MV-4-11 (cell line): ENCODE data around the gene STXBP2.
A peak's percentile ranks its signal among the peaks of the same experiment; 100 is the strongest.

Experiments
- DNase-seq: peaks from one replicate; lab custom pipeline; 2025; lab: John Stamatoyannopoulos, UW

Gene STXBP2

GRCh38 chr19:7612282-7613274 is 24.3 kb upstream of the STXBP2 start:
- DNase-seq = no peak

- no peak for DNase-seq
Observed at GRCh38 chr19:7614859-7615741, 21.8 kb upstream of the STXBP2 start.

GRCh38 chr19:7617172-7617571 is 19.7 kb upstream of the STXBP2 start:
- DNase-seq = no peak

GRCh38 chr19:7617735-7618134 is 19.2 kb upstream of the STXBP2 start:
- no peak for DNase-seq

- no peak for DNase-seq
Observed at GRCh38 chr19:7618348-7618747, 18.6 kb upstream of the STXBP2 start.

GRCh38 chr19:7618771-7619510 is 18.0 kb upstream of the STXBP2 start:
- no peak for DNase-seq

- no peak for DNase-seq
Observed at GRCh38 chr19:7619671-7620441, 17.1 kb upstream of the STXBP2 start.

GRCh38 chr19:7620442-7621412 is 16.2 kb upstream of the STXBP2 start:
- no peak for DNase-seq

GRCh38 chr19:7622933-7623685 is 13.8 kb upstream of the STXBP2 start:
- DNase-seq = no peak

- DNase-seq = no peak
Observed at GRCh38 chr19:7623725-7624603, 12.9 kb upstream of the STXBP2 start.

- DNase-seq = no peak
Observed at GRCh38 chr19:7624810-7625209, 12.1 kb upstream of the STXBP2 start.

- DNase-seq = no peak
Observed at GRCh38 chr19:7625763-7626372, 11.0 kb upstream of the STXBP2 start.

- no peak for DNase-seq
Observed at GRCh38 chr19:7627166-7627565, 9.7 kb upstream of the STXBP2 start.

GRCh38 chr19:7628589-7629311 is 8.2 kb upstream of the STXBP2 start:
- DNase-seq = no peak

GRCh38 chr19:7629347-7630054 is 7.4 kb upstream of the STXBP2 start, which contains the start of the genes PET100 and XAB2:
PET100 (plus strand) TSS chr19:7629793; CDS start chr19:7629834, 41 bp downstream.
XAB2 (minus strand) TSS chr19:7629545; CDS start chr19:7629527, 18 bp downstream.
- peak; percentile 100 for DNase-seq

GRCh38 chr19:7631577-7631976 is 5.3 kb upstream of the STXBP2 start:
- DNase-seq = no peak
